COR-L47 (cell line): ENCODE data around the gene CRYBA2.

Experiments used
- DNase-seq: peaks from one replicate; lab custom pipeline; 2025; lab: John Stamatoyannopoulos, UW

The CRYBA2 gene

GRCh38 chr2:218981881-218982585 is 11.2 kb downstream of the CRYBA2 start:
- DNase-seq = no peak

DNA sequence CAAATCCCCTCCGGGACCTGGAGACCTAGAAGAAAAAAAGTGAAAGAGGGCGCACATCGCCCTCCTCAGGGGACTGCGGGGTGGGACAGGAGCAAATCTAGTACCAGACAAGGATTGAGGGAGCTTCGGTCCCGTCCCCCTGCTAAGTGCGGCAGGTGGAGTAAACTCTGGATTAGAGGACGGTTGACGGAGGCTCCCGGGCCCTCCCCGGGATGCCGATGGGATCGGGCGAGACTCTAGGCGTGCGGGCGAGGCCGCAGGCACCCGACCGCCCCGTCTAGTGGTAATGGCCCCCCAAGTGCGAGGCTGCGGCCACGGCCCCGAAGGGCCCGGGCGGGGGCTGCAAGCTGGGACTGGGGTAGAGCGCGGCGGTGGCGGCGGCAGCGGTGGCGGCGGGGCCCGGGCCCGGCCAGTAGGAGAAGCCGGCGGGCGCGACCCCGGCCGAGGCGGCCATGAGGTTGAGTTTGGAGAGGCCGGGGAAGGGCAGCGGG is 11.8 kb downstream of the CRYBA2 start:
- no peak for DNase-seq

DNA sequence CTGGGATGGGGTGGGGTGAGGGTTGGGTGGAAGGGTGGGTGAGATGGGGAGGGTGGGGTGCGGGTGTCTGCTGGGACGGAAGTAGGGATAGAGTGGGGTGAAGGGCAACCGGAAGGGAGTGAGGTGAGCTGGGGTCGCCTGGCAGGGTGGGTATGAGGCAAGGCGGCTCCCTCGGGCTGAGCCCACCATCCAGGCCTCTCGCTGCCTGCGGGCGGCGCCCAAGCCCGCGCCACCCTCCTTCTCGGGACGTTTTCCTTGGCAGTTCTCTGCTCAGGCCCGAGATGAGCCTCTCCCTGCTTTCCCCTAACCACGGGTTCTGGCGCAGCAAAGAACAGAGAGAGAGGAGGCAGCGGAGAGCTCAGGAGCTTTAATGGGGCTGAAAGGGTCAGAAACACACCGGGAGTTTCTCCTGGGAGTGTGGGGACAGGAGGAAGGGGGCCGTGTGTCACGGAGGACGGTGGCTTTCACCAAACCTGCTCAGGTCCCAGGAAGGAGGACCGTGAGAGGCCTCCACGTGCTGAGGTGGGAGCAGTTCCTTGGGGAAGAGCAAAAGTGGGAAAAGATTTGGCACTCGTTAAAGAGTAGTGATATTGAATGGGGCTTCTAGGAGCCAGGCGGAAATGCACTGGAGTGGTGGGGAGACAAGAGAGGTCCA is 12.4 kb downstream of the CRYBA2 start:
- no peak for DNase-seq

DNA sequence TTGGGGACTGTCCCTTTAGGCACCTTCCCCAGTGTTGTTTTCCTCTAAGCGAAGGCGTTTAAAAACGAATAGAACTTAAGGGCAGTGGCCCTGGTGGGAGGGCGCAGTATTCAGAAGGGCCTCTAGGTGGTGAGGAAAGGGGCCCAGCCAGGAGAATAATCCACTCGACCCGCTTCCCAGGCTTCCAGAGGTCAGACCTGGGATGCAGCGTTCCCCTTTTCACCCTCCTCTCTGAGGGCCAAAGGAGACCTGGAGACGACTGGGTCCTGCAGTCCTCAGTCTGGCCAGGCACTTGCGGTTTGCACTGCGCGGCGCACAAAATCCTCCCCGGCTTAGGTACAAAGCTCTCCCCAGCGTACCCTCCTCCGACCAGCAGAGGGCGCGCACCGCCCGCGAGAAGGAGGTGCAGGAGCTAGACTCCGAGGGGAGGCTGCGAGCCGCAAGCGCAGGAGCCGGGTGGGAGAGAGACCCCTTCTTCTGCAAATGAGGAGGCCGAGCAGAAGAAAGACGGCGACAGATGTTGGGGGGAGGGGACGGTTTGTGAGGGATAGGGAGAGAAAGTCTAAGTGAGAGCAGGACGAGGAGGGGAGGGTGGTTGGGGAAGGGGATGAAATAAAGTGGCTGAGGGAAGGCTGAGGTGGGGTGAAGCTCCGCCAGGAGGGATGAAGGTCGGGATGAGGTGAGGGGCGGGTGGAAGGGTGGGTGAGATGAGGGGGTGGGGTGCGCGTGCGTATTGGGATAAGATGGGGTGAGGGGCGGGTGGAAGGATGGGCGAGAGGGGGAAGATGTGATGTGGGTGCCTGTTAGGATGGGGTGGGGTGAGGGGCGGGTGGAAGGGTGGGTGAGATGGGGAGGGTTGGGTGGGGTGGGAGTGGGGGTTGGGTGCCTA is 13.1 kb downstream of the CRYBA2 start:
- peak; percentile 76 for DNase-seq

- DNase-seq = no peak
Measured at GRCh38 chr2:218975060-218975777, 18.0 kb downstream of the CRYBA2 start.

GRCh38 chr2:218970894-218971293 is 22.3 kb downstream of the CRYBA2 start:
- DNase-seq = no peak

DNA sequence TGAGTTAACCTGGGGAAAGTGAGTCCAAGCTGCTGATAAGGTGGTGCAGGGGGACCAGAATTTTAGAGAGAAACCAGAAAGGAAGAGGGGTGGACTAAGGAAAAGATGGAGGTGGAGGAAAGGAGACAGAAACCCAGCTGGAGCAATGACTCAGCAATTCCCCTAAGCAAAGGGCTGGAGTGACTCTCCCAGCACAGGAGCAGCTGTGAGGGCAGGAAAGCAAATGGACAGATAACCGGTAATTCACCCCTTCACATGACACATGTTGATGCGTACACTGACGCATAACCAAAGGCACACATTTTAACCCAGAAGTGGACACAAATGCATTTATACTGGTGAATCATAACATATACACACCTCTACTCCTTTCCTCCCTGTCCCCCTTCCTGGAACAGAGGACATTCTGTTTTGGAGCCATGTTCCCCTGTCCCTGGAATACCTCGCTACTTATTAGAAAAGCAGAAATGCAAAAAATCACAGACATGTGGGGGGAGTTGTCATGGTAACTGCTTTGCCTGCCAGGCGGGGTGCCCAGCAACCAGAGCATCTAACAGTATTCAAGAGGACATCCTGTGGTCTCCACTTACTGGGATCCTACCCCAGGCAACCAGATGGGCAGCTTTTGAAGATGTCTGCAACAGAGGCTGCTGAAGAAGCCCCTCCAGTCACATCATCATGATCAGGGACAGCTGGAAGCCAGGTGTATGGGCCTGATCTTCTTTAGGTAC is 29.0 kb downstream of the CRYBA2 start:
- DNase-seq = peak; percentile 48

- DNase-seq = no peak
Measured at GRCh38 chr2:218963601-218964000, 29.6 kb downstream of the CRYBA2 start.

DNA sequence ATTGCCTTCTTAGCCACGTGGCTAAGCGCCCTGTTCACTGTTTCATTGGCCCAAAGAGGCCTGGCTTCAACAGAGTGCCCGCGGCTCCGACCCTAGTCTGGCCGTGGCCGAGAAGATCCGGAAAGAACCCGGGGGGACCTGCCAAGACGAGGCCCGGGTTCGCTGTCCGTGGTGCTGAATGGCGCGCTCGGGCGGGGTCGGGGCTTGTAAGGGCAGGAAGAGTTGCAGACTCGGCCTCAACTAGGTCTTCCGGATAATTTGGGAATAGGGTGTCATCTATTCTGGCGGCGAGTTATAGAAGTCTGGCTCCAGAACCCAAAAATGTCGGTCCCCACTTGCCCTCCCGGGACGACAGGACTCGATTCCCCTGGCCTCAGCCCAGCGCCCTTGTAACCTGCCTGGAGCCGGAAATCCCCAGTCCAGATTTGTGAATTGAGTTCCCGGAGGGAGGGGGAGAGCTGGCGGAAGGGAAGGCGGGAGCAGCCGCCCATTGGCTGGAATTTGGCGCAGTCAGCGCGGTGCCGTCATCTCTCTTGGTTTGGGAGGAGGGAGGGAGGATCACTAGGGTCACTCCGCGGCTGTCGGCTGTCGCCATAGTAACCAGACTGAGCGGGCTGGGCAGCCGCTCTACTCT is 30.2 kb downstream of the CRYBA2 start:
- DNase-seq = peak; percentile 96

- peak; percentile 63 for DNase-seq
Measured at GRCh38 chr2:218961651-218962570, 31.3 kb downstream of the CRYBA2 start.

DNA sequence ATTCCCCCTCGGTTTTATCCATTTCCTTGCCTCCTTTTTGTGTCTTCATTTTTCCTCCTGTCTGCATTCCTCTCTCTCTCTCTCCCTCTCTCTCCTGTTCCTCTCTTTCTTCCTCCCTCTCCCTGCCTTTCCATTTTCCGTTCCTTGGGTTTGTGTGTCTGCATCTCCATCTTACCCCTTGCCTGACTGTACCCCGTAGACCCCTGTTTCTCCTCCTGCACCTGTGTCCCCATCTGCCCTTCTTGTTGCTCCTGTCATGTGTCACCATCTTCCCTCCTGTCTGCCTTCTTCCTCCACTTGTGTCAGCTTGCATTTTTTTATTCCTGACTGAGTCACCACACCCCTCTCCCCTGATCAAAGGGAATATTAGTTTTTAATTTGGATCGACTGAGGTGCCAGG is 32.0 kb downstream of the CRYBA2 start:
- no peak for DNase-seq

DNA sequence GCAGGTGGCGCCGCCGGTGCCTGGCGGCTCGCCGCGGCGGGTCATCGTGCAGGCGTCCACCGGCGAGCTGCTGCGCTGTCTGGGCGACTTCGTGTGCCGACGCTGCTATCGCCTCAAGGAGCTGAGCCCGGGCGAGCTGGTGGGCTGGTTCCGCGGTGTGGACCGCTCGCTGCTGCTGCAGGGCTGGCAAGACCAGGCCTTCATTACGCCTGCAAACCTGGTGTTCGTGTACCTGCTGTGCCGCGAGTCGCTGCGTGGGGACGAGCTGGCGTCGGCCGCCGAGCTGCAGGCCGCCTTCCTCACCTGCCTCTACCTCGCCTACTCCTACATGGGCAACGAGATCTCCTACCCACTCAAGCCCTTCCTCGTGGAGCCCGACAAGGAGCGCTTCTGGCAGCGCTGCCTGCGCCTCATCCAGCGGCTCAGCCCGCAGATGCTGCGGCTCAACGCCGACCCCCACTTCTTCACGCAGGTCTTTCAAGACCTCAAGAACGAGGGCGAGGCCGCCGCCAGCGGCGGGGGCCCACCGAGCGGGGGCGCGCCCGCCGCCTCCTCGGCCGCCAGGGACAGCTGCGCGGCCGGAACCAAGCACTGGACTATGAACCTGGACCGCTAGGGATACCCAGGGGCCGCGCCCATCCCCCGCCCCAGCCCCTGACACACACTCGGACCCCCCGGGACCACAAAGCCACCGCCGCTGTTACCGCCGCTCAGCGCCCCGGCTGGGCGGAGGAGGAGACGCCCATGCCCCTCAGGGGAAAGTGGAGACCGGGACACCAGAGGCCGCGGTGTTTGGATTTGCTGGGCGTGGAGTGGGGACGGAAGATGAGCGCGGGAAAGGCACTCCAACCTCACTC is 32.7 kb downstream of the CRYBA2 start:
- DNase-seq = peak; percentile 51

GRCh38 chr2:218959761-218960308 is 33.4 kb downstream of the CRYBA2 start:
- DNase-seq = no peak

GRCh38 chr2:218959141-218959731 is 34.0 kb downstream of the CRYBA2 start, which contains the start of gene CDK5R2:
CDK5R2 (plus strand) TSS chr2:218959666; CDS start chr2:218959821, 155 bp downstream.
- peak; percentile 96 for DNase-seq

GRCh38 chr2:218958276-218958675 is 34.9 kb downstream of the CRYBA2 start:
- DNase-seq = no peak

GRCh38 chr2:218957671-218958070 is 35.6 kb downstream of the CRYBA2 start:
- no peak for DNase-seq

DNA sequence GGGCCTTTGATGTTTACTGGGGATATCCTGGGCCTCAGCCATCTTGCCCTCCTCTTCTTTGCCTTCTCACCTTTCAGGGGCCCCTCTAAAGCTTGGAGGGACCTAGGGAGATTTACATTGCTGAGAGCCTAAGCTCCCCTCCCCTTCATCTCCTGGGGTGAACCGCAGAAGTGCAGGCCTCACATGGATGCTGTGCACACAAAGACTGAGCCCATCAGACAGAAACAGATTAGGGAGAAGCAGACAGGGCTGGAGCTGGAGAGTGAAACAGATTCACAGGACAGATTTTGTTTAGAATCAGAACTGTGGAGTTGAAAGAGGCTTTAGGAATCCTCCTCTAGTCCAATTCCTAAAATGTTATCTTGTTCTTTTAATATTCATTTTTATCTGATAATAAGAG is 37.2 kb downstream of the CRYBA2 start:
- DNase-seq = no peak
